Tibial artery (tissue), 4 donors: ENCODE data around the gene PNLIPRP3.
A peak's percentile ranks its signal among the peaks of the same experiment; 100 is the strongest.

ENCODE experiments used
- DNase-seq, 2 donors: peaks; one replicate each; pipeline ENCODE4 v3.0.0-alpha.2; 2019
- H3K27ac ChIP-seq, 2 donors: fragments of 200-600 bp; sonication (generic) in 1 of 2; 1 replicate in 1 of 2; 2 replicates in 1 of 2; pipeline ENCODE4 v1.5.1; 2018 to 2019; ENCODE audit warnings: mild to moderate bottlenecking in 1 of 2
- H3K27me3 ChIP-seq, 2 donors: fragments of 200-600 bp; sonication (generic) in 1 of 2; one replicate each; pipeline versions ENCODE4 v1.5.1 to v1.6.0; 2016 to 2019
- H3K36me3 ChIP-seq, 3 donors: fragments of 200-600 bp; sonication (generic) in 2 of 3; one replicate each; pipeline ENCODE4 v1.5.1; 2016 to 2019; ENCODE audit warnings: mild to moderate bottlenecking in 2 of 3
- H3K4me1 ChIP-seq, 4 donors: fragments of 200-600 bp; sonication (generic) in 2 of 4; 1 replicate in 3 of 4; 2 replicates in 1 of 4; pipeline ENCODE4 v1.5.1; 2016 to 2019
- H3K4me3 ChIP-seq, 2 donors: fragments of 200-600 bp; sonication (generic) in 1 of 2; 1 replicate in 1 of 2; 2 replicates in 1 of 2; pipeline ENCODE4 v1.5.1; 2018 to 2019; ENCODE audit warnings: mild to moderate bottlenecking in 2 of 2
- H3K9me3 ChIP-seq, 3 donors: fragments of 200-600 bp; sonication (generic) in 1 of 3; one replicate each; pipeline ENCODE4 v1.5.1; 2016 to 2019
- intact Hi-C: fragments of 100-400 bp; cut with DNase I; formaldehyde crosslinking; loops from one replicate; pipeline ENCODE4 v1.15.0; 2023; ENCODE audit warnings: low total_unique reads
- TF ChIP-seq, protein P1 (sequence below), 2 experiments: fragments of 200-600 bp in 1 of 2; fragments of 450-650 bp in 1 of 2; IDR thresholded peaks; one replicate each; pipeline ENCODE4 v1.5.1; 2017 to 2019; ENCODE audit warnings: antibody characterized with exemption in 2 of 2, mild to moderate bottlenecking in 1 of 2, moderate library complexity in 1 of 2

PNLIPRP3 gene

DNA sequence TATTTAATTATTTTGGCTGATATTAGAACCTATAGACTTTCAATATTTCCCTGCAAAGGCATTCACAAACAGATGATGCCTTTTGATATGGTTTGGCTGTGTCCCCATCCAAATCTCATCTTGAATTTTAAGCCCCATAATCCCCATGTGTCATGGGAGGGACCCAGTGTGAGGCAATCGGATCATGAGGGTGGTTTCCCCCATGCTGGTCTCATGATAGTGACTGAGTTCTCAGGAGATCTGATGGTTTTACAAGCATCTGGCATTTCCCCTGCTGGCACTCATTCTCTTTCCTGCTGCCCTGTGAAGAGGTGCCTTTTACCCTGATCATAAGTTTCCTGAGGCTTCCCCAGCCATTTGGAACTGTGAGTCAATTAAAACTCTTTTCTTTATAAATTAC lies 9.3 kb upstream of the PNLIPRP3 start:
- H3K9me3 ChIP-seq, result no peaks in the 10 kb centered on the region
- no peaks in the 10 kb centered on the region for H3K4me1 ChIP-seq
- no peak overlapping the region for H3K27ac ChIP-seq
- peak in 1 of 2 donors; percentile 23 for DNase-seq
- TF ChIP-seq, protein P1, sequence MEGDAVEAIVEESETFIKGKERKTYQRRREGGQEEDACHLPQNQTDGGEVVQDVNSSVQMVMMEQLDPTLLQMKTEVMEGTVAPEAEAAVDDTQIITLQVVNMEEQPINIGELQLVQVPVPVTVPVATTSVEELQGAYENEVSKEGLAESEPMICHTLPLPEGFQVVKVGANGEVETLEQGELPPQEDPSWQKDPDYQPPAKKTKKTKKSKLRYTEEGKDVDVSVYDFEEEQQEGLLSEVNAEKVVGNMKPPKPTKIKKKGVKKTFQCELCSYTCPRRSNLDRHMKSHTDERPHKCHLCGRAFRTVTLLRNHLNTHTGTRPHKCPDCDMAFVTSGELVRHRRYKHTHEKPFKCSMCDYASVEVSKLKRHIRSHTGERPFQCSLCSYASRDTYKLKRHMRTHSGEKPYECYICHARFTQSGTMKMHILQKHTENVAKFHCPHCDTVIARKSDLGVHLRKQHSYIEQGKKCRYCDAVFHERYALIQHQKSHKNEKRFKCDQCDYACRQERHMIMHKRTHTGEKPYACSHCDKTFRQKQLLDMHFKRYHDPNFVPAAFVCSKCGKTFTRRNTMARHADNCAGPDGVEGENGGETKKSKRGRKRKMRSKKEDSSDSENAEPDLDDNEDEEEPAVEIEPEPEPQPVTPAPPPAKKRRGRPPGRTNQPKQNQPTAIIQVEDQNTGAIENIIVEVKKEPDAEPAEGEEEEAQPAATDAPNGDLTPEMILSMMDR (IDR thresholded peaks at IDR 0.05), result no peak
- H3K27me3 ChIP-seq, result no peaks in the 10 kb centered on the region
- intact Hi-C loops, result no loop called here
- H3K36me3 ChIP-seq, result no peaks in the 10 kb centered on the region
- H3K4me3 ChIP-seq, result no peak overlapping the region

DNA sequence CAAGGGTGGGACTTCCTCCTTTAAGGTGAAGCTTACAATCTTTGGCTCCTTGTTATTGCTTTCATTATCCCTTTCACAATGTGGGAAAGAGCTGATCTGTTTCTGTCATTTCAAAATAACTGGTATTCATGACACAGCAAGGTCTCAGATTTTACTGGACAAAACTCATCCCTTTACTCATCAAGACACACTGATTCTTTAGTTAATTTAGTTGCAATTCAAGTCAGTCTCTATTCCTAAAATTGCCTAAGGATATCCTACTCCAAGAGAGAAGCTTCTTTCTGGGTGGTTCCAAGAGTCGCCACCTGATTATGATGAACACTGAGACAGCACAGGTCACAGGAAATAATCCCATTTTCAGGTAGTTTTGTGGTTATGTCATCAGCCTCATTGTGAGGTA lies 5.8 kb upstream of the PNLIPRP3 start:
- DNase-seq, result no peak
- Histone ChIP-seq H3K4me1 (no peaks in the 10 kb centered on the region), H3K27me3 (no peaks in the 10 kb centered on the region), H3K9me3 (no peaks in the 10 kb centered on the region), H3K27ac (no peak overlapping the region), H3K36me3 (no peaks in the 10 kb centered on the region), H3K4me3 (no peak overlapping the region)
- intact Hi-C loops, result no loop called here
- TF ChIP-seq, protein P1 (IDR thresholded peaks at IDR 0.05), result no peak

DNA sequence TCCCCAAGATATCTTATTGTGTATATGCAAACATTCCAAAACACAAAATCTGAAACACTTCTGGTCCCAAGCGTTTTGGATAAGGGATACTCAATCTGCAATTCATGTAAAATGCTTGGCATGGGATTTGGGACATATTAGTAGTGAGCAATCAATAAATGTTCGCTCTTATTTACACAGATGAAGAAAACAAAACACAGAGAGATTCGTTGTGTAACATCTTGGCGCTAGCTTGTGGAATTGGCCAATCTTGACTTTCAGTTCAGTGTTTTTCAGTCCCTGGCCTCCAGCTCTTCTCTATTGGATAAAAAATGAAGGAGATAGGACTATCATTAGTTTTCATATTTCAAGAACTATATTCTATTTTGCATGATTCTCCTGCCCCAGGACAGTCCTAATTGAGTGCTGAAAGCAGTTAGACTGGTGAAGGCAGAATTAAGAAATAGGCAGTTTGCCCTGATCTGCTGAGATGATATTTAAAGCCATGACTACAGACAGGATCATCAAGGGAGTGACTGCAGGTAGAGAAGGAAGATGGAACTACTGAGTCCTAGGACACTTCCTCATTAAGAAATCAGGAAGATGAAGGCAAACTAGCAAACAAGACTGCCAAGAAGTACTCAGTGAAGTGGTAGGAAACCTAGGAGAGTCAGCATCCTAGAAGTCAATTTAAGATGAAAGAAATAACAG lies 1.8 kb downstream of the PNLIPRP3 start:
- TF ChIP-seq, protein P1 (IDR thresholded peaks at IDR 0.05), result no peak
- no peak for DNase-seq
- Histone ChIP-seq H3K27ac (no peak overlapping the region), H3K36me3 (no peaks in the 10 kb centered on the region), H3K4me3 (no peak overlapping the region), H3K27me3 (no peaks in the 10 kb centered on the region), H3K9me3 (no peaks in the 10 kb centered on the region), H3K4me1 (no peaks in the 10 kb centered on the region)
- intact Hi-C loops, result no loop called here

DNA sequence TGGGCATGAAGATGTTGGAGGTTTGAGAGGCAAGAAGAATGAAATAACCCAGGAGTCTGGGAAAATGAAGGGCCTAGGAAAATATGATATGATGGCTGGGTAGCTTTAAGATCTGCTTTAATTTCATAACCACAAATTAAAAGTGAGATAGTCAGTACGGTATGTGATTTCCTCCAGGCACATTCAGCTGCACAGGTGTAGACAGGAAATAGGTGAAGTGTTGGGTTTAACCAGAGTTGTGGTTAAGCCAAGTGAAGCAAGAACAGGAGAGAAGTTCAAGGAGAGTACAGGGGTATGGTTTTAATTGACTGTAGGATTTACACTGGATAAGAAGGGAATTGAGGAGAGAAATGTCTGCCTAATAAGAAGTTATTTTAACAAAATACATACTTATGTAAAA lies 2.6 kb downstream of the PNLIPRP3 start:
- no peak for DNase-seq
- Histone ChIP-seq H3K4me3 (no peak overlapping the region), H3K27me3 (no peaks in the 10 kb centered on the region), H3K36me3 (no peaks in the 10 kb centered on the region), H3K4me1 (no peaks in the 10 kb centered on the region), H3K27ac (no peak overlapping the region), H3K9me3 (no peaks in the 10 kb centered on the region)
- TF ChIP-seq, protein P1 (IDR thresholded peaks at IDR 0.05), result no peak
- intact Hi-C loops, result no loop called here

DNA sequence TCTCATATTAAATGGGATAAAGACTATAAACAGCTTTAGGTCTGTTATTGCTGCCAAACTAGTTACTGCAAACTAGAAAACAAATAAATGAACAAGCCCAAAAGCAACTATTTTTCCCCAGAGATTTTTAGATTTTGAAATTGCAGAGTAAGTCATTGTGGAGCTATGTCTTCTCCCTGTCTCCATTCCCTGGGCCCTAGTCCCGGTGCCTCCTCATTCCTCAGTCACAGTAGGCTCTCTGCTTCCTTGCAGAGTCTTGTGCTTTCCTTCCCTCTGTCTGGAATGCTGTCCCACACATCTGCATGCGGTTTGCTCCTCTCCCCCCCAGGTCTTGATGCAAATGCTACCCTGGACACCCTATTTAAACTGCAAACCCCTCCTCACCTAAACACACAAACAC lies 4.0 kb downstream of the PNLIPRP3 start:
- Histone ChIP-seq H3K27ac (no peak overlapping the region), H3K4me1 (no peaks in the 10 kb centered on the region), H3K4me3 (no peak overlapping the region), H3K9me3 (no peaks in the 10 kb centered on the region), H3K36me3 (no peaks in the 10 kb centered on the region), H3K27me3 (no peaks in the 10 kb centered on the region)
- no peak for DNase-seq
- TF ChIP-seq, protein P1 (IDR thresholded peaks at IDR 0.05), result no peak
- intact Hi-C loops, result no loop called here
